GM19438 (cell line): ENCODE results near the gene CDKAL1.
"Not testable (repeated sequence)": the region's sequence is repeated elsewhere in the genome, so short reads cannot be mapped to it uniquely, and the experiment has no call there.

Source experiments
- ATAC-seq: cut with Tn5 transposase; IDR thresholded peaks from one replicate; pipeline ENCODE4 v1.9.1; 2021; ENCODE audit warnings: low read depth; ENCODE audit not compliant: unreplicated experiment

CDKAL1 gene

GRCh38 chr6:20906945-20907344, 372.7 kb downstream of the CDKAL1 start:
- no peak for ATAC-seq

- no peak for ATAC-seq
These were observed 373.3 kb downstream of the CDKAL1 start for GRCh38 chr6:20907486-20908071.

- no peak for ATAC-seq
These were observed 375.4 kb downstream of the CDKAL1 start for GRCh38 chr6:20909621-20910020.

GRCh38 chr6:20911712-20912111, 377.5 kb downstream of the CDKAL1 start:
- no peak for ATAC-seq

GRCh38 chr6:20915156-20915555, 380.9 kb downstream of the CDKAL1 start:
- ATAC-seq, result no peak

GRCh38 chr6:20915626-20916025, 381.4 kb downstream of the CDKAL1 start:
- ATAC-seq, result no peak

- no peak for ATAC-seq
These were observed 381.8 kb downstream of the CDKAL1 start for GRCh38 chr6:20916086-20916485.

- peak; percentile 53 for ATAC-seq
These were observed 384.6 kb downstream of the CDKAL1 start for GRCh38 chr6:20918868-20919267.

GRCh38 chr6:20919677-20920385, 385.6 kb downstream of the CDKAL1 start:
- peak; percentile 52 for ATAC-seq

- no peak for ATAC-seq
These were observed 387.3 kb downstream of the CDKAL1 start for GRCh38 chr6:20921578-20921977.

GRCh38 chr6:20922743-20923142, 388.5 kb downstream of the CDKAL1 start:
- ATAC-seq, result no peak

GRCh38 chr6:20924094-20924493, 389.8 kb downstream of the CDKAL1 start:
- ATAC-seq, result not testable (repeated sequence)

- no peak for ATAC-seq
These were observed 390.8 kb downstream of the CDKAL1 start for GRCh38 chr6:20924911-20925543.

GRCh38 chr6:20927130-20927860, 393.0 kb downstream of the CDKAL1 start:
- ATAC-seq, result no peak

- ATAC-seq, result no peak
These were observed 395.0 kb downstream of the CDKAL1 start for GRCh38 chr6:20929283-20929682.

- no peak for ATAC-seq
These were observed 396.8 kb downstream of the CDKAL1 start for GRCh38 chr6:20931093-20931492.

GRCh38 chr6:20931772-20932171, 397.5 kb downstream of the CDKAL1 start:
- no peak for ATAC-seq

GRCh38 chr6:20932284-20932683, 398.0 kb downstream of the CDKAL1 start:
- ATAC-seq, result no peak

- no peak for ATAC-seq
These were observed 399.0 kb downstream of the CDKAL1 start for GRCh38 chr6:20933057-20933788.

GRCh38 chr6:20936949-20937348, 402.7 kb downstream of the CDKAL1 start:
- ATAC-seq, result no peak
